CD4-positive, alpha-beta T cell treated with Interleukin-2 at 100 ng/mL for 4 hours (primary cell): ENCODE results near the gene IL1B.
A peak's percentile ranks its signal among the peaks of the same experiment; 100 is the strongest.

Experiments
- DNase-seq: peaks from one replicate; pipeline ENCODE4 v3.0.0-alpha.2; 2020; ENCODE audit warnings: low spot score

The IL1B gene

GRCh38 chr2:112803691-112804521 lies 32.7 kb downstream of the IL1B start:
- no peak for DNase-seq

- DNase-seq, result no peak
These were observed 35.5 kb downstream of the IL1B start for GRCh38 chr2:112800881-112801583.

- DNase-seq, result no peak
These were observed 37.3 kb downstream of the IL1B start for GRCh38 chr2:112798979-112799975.

- no peak for DNase-seq
These were observed 40.1 kb downstream of the IL1B start for GRCh38 chr2:112796486-112796885.

GRCh38 chr2:112795774-112796173 lies 40.8 kb downstream of the IL1B start:
- no peak for DNase-seq

GRCh38 chr2:112794841-112795240 lies 41.7 kb downstream of the IL1B start:
- no peak for DNase-seq

- peak; percentile 23 for DNase-seq
These were observed 42.3 kb downstream of the IL1B start for GRCh38 chr2:112794131-112794733.

GRCh38 chr2:112793449-112793978 lies 43.1 kb downstream of the IL1B start:
- DNase-seq, result no peak

- DNase-seq, result no peak
These were observed 44.2 kb downstream of the IL1B start for GRCh38 chr2:112792419-112792818.

- no peak for DNase-seq
These were observed 44.8 kb downstream of the IL1B start for GRCh38 chr2:112791693-112792230.

- DNase-seq, result no peak
These were observed 45.6 kb downstream of the IL1B start for GRCh38 chr2:112791019-112791418.

GRCh38 chr2:112790305-112790704 lies 46.3 kb downstream of the IL1B start:
- no peak for DNase-seq

GRCh38 chr2:112789186-112789585 lies 47.4 kb downstream of the IL1B start:
- no peak for DNase-seq

GRCh38 chr2:112788653-112789052 lies 47.9 kb downstream of the IL1B start:
- DNase-seq, result no peak

- DNase-seq, result no peak
These were observed 48.7 kb downstream of the IL1B start for GRCh38 chr2:112787729-112788393.

GRCh38 chr2:112787294-112787693 lies 49.3 kb downstream of the IL1B start:
- DNase-seq, result no peak

- DNase-seq, result no peak
These were observed 52.1 kb downstream of the IL1B start, which contains the start of gene IL1A for GRCh38 chr2:112784199-112785189. TSS of gene IL1A (minus strand) at chr2:112784493. CDS start at chr2:112783770, 723 bp downstream.

- no peak for DNase-seq
These were observed 53.3 kb downstream of the IL1B start for GRCh38 chr2:112783187-112783714.

GRCh38 chr2:112782234-112782799 lies 54.3 kb downstream of the IL1B start:
- DNase-seq, result no peak
